LoVo (cell line): Measurements from ENCODE around the gene SLC25A3.
A peak's percentile ranks its signal among the peaks of the same experiment; 100 is the strongest.
"Not testable (repeated sequence)": the region's sequence is repeated elsewhere in the genome, so short reads cannot be mapped to it uniquely, and the experiment has no call there.

Source experiments
- DNase-seq: peaks from one replicate; pipeline ENCODE4 v3.0.0-alpha.2; 2016; ENCODE audit warnings: low spot score

The SLC25A3 gene

GRCh38 chr12:98593351-98594049 is at the start of gene SLC25A3:
TSS of gene SLC25A3 (plus strand) at chr12:98593686. CDS start at chr12:98593979, 293 bp downstream.
- DNase-seq = peak; percentile 100

GRCh38 chr12:98543701-98544100 is 49.8 kb upstream of the SLC25A3 start:
- no peak for DNase-seq

- no peak for DNase-seq
Observed at GRCh38 chr12:98544751-98545150, 48.7 kb upstream of the SLC25A3 start.

- DNase-seq = no peak
Observed at GRCh38 chr12:98549371-98550110, 43.9 kb upstream of the SLC25A3 start.

- no peak for DNase-seq
Observed at GRCh38 chr12:98551787-98552186, 41.7 kb upstream of the SLC25A3 start.

- DNase-seq = not testable (repeated sequence)
Observed at GRCh38 chr12:98558097-98558496, 35.4 kb upstream of the SLC25A3 start.

GRCh38 chr12:98559666-98560065 is 33.8 kb upstream of the SLC25A3 start:
- no peak for DNase-seq

- DNase-seq = no peak
Observed at GRCh38 chr12:98561846-98562245, 31.6 kb upstream of the SLC25A3 start.

- DNase-seq = no peak
Observed at GRCh38 chr12:98572010-98572409, 21.5 kb upstream of the SLC25A3 start.

GRCh38 chr12:98574110-98574509 is 19.4 kb upstream of the SLC25A3 start:
- DNase-seq = peak; percentile 85

GRCh38 chr12:98575013-98575412 is 18.5 kb upstream of the SLC25A3 start:
- DNase-seq = no peak

- not testable (repeated sequence) for DNase-seq
Observed at GRCh38 chr12:98576795-98577194, 16.7 kb upstream of the SLC25A3 start.

GRCh38 chr12:98578392-98578791 is 15.1 kb upstream of the SLC25A3 start:
- DNase-seq = peak; percentile 55

- DNase-seq = peak; percentile 79
Observed at GRCh38 chr12:98578821-98579220, 14.7 kb upstream of the SLC25A3 start.

GRCh38 chr12:98579347-98579746 is 14.1 kb upstream of the SLC25A3 start:
- DNase-seq = no peak

- no peak for DNase-seq
Observed at GRCh38 chr12:98579835-98580234, 13.7 kb upstream of the SLC25A3 start.

- no peak for DNase-seq
Observed at GRCh38 chr12:98580695-98581094, 12.8 kb upstream of the SLC25A3 start.

GRCh38 chr12:98581101-98581500 is 12.4 kb upstream of the SLC25A3 start:
- no peak for DNase-seq

- DNase-seq = no peak
Observed at GRCh38 chr12:98582093-98582492, 11.4 kb upstream of the SLC25A3 start.

- no peak for DNase-seq
Observed at GRCh38 chr12:98587084-98587483, 6.4 kb upstream of the SLC25A3 start.

- DNase-seq = no peak
Observed at GRCh38 chr12:98591209-98591608, 2.3 kb upstream of the SLC25A3 start.

GRCh38 chr12:98592825-98593322 is 612 bp upstream of the SLC25A3 start:
- DNase-seq = peak; percentile 31
